HG03135 (cell line): ENCODE measurements around the gene TMEM59.
A peak's percentile ranks its signal among the peaks of the same experiment; 100 is the strongest.
"Not testable (repeated sequence)": the region's sequence is repeated elsewhere in the genome, so short reads cannot be mapped to it uniquely, and the experiment has no call there.

ENCODE experiments used
- ATAC-seq: cut with Tn5 transposase; IDR thresholded peaks from one replicate; pipeline ENCODE4 v1.9.1; 2021; ENCODE audit warnings: mild to moderate bottlenecking, moderate library complexity; ENCODE audit not compliant: unreplicated experiment

Gene TMEM59

DNA sequence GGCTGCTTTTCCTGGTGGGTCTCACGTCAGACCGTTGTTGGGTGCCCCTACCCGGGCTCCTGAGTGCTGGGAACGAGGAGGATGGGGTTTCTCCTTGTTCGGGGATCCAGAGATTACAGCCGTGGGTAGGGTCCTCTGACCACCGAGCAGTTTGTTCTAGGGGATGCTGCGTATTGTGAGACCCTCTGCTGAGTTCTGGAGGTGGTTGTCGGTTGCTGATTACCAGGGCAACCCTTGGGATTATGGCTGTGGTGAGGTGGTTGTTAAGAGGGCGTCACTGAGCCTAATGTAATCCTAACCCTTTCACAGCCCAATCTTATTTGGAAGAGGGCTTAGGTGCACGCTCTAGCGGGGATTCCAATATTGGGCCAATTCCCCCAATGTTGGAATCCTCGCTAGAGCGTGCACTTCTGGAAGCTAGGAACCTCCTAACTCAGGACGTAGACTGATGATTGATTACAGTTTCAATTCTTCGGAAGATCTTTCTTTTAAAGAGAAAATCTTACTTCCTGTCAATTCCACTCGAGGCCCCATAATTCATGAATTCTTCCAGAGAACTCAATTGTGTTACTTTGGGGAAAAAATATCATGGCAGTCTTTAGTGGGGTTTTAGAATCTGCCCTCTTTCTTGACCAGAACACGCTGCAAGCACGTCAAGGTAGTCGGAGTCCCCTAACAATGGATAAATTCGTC, 887 bp upstream of the TMEM59 start:
- peak; percentile 1 for ATAC-seq

DNA sequence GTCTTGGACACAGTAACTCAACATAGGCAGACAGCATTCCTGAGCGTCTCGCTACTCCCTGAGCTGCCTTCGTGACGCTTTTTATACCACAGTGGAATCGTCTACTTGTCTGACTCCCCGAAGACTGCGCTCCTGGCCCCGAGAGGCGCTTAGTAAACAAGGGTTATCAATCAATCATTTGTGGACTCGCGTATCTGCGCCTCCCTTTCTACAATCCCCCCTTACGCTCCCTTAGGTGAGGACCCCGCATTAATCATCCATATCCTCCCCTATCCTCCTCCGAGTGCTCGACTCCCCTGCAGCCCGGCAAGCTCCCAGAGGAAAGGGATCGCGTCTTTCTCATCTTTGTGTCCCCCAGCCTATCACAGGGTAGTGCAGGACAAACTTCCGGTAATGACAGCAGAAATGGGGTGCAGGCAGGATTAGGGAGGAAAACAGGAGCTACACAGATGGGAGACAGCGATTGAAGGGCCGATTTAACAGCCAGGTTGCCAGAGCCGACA, 522 bp downstream of the TMEM59 start:
- ATAC-seq, result peak; percentile 23

DNA sequence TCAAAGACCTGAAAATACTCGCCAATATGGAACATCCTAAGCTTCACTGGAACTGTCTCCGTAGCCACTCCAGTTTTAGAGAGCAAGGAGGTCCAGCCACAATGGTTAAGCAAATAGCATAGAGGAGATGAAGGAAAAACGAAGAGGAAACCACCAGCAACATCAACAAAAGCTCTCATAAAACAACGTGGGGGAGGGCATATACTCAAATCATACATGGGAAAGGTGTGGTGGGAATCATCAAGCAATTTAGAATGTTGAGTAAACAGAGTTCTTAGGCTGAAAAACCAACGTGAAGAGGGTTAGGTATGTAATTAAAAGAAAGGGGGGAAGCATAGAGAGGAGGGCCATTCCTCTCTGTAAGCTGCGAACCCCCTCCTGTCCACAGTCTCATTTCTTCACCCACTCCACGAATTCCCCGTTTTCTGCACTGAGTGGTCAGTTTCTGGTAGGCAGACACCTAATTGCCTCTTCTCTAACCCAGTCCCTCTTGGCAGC, 1.0 kb downstream of the TMEM59 start:
- no peak for ATAC-seq

DNA sequence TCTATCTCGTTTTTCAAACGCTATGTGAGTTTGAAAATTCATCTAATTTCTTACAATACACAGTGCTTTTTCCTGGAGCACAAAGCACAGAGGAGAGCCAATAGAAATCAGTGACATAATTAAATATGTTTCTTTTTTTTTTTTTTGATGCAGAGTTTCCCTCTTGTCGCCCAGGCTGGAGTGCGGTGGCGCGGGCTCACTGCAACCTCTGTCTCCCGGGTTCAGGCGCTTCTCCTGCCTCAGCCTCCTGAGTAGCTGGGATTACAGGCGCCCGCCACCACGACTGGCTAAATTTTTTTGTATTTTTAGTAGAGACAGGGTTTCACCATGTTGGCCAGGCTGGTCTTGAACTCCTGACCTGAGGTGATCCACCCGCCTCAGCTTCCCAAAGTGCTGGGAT, 2.6 kb downstream of the TMEM59 start:
- ATAC-seq, result not testable (repeated sequence)

DNA sequence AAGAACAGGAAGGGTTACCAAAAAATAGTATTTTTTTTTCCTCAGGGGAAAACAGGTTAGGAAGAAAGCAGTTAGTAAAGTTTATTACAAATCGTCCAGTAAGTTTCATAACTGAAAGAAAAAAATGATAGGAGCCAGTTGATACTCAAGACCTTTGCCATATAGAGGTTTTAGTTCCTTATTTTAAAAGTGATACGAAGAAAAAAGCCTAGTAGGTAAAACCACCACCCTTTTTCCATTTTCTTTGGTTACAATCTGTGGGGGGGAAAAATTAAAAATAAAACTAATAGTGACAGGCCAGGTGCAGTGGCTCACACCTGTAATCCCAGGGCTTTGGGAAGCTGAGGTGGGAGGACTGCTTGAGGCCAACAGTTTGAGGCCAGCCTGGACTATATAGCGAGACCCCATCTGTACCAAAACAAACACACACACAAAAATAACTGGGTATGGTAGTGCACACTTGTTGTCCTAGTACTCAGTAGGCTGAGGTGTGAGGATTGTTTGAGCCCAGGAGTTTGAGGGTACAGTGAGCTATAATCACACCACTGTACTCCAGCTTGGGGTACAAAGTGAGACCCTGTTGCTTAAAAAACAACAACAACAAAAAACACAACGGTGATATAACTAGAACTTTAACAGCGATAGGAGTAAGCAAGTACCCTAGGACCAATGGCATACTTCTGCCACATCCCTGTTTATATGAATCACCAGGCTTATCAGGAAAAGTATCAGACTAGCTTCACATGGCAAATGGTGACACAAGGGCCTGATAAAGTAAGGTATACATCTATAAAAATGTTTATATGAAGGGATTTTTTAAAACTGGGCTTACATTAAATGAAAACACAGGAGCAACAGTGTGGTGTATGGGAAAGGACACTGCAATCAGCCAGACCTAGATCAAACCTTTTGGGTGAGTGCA, 5.4 kb downstream of the TMEM59 start:
- no peak for ATAC-seq

DNA sequence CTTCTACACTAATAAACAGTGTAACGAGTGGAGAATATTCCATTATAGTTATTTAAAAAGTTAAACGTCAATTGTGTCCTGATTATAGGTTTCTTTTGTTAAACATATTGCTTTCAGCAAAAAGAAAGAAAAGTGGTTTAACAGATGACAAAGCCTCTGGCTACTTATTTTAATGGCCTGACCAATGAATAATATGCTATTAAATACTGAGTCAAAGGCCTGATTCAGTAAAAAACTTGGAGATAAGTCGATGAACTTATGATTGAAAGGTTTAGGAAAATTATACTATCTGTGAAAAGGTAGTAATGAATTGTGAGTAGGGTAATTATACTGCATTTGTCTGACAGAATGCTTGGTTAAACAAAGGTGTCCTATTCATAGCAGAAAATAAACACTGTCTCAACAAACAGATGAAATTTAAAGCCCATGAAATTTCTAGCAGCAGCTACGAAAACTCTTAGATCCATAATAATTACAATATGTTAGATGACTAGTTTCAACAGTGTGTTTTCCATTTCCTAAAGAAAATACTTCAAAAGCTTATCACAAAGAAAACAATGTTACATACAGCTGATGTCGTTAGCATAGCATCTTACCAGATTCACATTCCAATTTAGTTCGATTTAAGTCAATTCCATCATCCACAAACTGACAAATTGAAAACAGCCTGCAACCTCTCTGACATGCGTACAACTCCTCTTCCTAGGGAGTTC, 6.2 kb downstream of the TMEM59 start:
- ATAC-seq, result no peak

DNA sequence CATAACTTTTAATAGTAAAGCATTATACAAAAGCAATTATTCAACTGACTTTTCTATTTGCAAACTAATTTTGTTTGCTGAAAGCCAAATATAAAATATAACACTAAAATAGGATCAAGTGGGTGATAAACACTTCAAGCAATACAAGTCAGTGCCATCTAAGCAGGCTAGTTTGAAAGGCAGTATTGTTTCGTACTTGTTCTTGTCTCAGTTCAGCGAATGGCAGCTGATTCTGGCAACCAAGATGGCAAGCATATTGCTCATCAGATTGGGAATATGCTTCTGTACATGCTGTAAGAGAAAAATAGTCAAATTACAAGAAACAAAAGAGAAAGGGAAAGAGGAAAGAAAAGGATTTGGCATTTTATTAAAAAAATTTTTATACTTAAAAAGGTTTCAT, 7.5 kb downstream of the TMEM59 start:
- no peak for ATAC-seq

DNA sequence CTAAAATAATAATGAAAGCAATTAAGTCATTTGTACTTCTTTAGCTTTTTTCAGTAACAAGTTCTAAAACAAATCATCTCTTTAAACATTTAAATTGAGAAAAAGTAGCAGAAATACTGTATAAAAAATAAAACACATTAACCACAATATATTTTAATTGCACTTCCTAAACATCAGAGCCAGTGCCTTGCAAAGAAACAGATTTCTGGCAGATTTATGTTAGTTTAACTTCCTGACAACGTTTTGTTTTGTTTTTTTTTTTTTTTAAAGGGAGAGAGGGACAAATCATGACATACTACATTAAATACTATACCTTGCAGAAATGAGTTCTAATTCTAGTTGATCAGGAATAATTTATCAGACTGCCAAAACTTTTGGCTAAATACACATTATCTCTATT, 11.2 kb downstream of the TMEM59 start:
- no peak for ATAC-seq

DNA sequence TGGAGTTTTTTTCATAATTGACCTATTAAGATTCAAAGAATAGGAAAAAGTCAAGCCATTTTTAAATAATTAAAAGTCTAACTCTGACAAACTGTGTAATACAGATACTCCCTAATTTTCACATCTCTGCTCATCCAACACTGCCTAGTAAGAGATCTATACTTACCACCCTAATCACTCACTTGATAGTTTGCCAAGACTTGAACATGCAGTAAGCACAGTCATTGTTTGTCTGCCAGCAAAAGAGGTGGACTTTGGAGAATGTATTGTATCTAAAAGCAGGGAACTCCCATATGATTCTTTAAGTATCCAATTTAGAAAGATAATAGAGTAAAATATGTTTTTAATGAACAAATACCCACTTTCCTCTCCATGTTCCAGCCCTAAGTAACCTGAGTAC, 15.5 kb downstream of the TMEM59 start:
- ATAC-seq, result no peak

DNA sequence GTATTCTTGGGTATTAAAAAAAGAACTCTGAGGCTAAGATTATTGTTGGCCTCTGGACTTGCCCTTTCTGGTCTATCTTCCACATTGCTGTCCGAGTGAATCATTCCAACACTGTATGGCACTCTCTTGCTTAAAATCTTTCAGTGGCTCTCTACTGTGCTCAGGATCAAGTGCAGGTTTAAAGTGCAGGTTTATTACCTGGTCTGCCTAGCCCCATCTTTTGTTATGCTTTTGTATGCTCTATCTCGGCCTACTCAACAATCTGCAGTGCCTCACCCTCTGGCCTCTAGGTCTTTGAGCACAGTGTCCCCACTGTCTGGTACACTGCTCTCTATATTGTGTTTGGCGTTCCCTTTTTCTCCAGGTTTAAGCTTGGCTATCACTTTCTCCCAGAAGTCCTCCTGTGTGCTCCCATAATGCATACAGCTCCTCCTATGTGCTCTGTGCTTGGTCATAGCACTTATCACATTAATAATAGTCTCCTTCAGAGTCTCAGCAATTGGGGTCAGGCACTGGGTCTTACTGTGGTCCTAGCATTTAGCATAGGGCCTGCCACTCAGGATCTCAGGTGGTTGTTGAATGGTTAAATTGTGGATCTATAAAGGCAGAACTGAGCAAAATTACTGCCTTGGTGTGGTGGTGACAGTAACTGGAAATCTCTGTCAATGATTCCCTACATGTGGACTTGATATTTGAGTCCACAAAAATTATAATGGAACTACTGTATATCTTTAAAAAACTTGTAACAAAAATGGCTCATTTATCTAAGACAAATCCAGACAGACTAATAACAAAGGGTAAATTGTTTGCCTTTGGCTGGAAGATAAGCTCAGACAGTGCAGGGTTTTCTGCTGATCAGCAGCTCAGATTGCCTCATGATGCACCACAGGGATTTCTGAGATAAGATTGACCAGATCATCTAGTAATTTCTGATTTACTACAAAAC, 24.4 kb downstream of the TMEM59 start:
- no peak for ATAC-seq

DNA sequence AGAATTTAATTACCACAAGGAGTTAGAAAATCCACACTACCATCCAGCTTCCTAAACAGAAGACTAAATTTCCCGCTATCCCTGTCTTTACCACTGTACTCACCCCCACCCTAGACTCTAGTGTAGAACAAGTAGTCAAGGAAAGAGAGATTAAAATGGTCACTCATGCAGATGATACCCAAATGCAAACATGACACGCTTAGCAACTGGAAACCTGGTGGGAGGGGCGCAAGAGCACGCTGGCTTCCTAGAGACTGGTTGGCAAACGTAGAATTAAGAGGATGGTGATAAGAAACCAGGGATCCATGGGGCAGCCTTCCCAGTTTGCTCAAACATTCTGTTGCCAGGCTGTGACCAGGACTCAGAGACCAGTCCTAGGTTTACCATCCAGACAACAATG, 25.2 kb downstream of the TMEM59 start:
- no peak for ATAC-seq

DNA sequence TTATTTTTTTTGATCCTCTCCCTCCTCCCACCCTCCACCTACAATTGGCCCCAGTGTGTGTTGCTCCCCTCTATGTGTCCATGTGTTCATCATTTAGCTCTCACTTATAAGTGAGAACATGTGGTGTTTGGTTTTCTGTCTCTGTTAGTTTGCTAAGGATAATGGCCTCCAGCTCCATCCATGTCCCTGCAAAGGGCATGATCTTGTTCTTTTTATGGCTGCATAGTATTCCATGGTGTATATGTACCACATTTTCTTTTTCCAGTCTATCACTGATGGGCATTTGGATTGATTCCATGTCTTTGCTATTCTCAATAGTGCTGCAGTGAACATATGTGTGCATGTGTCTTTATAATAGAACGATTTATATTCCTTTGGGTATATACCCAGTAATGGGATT, 28.2 kb downstream of the TMEM59 start:
- ATAC-seq, result not testable (repeated sequence)

DNA sequence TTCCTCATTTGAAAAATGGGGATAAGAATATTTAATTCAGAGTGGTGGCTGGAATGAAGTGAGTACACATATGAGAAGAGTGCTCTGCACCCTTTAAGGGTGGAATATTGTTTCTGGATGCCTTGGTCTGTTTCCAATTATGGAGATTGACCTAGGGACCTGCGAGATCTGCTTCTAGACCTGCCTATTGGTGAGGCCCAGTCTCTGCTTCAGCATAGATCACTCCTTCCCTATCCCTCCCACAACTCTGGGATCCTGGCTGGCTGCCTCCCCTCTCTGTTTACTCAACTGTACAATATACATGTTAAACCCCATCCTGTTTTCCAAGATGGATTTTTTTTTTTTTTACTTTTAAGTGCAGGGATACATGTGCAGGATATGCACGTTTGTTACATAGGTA, 28.6 kb downstream of the TMEM59 start:
- no peak for ATAC-seq

DNA sequence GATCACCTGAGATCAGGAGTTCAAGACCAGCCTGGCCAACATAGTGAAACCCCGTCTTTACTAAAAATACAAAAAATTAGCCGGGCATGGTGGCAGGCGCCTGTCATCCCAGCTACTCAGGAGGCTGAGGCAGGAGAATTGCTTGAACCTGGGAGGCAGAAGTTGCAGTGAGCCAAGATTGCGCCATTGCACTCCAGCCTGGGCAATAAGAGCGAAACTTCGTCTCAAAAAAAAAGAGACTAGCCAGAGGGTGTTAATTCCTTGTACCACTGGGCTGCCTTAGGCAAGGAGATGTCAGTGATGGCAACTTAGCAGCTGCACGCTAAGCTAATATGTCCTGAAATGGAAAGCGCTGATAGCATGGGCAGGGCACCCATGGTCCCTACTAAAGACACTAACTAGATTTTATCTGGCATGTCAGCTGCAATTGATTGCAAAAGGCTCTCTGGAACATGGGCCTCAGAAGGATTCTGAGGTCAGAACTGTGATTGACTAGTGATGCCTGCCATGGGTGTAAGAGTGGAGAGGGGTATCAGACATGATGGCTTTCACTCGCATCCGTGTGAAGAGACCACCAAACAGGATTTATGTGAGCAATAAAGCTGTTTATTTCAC, 33.3 kb downstream of the TMEM59 start:
- not testable (repeated sequence) for ATAC-seq

DNA sequence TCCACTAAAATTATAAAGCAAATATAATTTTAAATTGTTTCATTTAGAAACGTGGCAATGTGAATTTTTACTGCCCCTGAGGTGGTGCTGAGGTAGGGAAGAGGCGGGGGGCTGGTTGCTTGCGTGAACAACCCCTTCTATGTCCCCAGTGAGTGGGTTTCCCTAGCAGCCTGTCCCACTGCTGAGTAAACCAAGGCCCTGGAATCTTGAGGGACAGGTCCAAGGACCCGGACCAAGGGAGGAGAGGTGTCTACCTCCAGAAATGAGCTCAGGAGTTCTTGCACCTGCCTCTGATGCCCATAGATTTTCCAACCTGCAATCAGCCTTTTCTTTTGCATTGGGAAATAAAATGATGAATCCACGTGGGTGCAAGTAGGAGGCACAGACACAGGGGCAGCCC, 34.4 kb downstream of the TMEM59 start:
- no peak for ATAC-seq

DNA sequence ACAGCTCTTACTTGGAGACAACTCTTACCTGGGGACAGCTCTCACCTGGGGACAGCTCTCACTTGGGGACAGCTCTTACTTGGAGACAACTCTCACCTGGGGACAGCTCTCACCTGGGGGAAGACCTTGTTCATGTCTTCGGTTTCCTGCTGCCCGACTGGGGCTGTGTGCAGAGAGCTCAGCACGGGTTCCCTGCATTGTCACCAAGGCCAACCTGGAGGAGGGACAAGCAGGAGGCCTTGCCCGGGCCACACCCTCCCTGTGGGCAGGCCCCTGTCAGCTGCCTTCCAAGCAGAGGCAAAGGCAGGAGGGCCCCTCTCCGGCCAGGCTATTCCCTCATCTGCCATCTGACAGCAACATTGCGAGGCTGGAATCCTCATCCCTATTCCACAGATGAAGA, 35.0 kb downstream of the TMEM59 start, which contains the start of gene LDLRAD1:
LDLRAD1 (minus strand) TSS at position 208 of the 400 bp plus-strand sequence; CDS start at position 134, 74 bp downstream.
- ATAC-seq, result no peak

DNA sequence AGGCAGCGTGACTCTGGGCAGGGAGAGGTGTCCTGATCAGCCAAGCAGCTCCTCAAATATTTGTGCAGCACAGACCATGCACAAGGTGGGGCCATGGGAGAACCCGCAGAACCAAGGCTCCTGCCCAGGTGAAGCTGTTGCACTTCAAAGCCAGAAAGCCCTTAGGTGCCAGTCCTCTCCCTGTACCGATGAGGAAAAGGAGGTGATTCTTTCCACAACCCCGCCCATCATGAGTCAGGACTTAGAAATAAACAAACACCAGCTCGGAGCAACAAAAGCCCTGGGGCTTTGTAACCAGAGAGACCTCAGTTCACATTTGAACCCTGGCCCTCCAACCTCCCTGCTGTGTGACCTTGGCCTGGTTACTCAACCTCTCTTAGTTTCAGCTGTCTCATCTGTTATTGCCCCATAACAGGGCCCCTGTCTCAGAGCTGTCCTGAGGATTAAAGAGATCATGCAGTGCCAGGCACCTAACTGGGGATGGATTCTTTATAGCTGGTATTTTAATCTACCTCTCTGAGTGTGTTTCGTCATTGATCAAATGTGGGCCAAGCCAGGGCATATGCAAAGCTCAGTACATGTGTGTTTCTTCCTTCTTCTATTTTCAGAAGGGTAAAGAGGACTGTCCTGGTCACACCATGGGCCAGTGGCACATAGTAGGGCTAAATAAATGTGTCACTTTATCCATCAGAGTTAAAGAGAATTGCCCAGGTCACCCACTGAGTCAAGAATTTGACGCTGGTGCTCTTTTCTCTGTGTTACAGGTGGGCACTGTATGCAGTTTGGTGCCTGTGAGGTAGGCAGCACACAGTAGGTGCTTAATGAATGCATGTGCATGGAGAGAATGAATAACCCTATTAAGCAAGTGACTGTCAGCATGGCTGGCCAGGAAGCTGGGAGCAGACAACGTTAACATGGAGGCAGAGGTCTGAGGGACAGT, 36.4 kb downstream of the TMEM59 start:
- no peak for ATAC-seq

DNA sequence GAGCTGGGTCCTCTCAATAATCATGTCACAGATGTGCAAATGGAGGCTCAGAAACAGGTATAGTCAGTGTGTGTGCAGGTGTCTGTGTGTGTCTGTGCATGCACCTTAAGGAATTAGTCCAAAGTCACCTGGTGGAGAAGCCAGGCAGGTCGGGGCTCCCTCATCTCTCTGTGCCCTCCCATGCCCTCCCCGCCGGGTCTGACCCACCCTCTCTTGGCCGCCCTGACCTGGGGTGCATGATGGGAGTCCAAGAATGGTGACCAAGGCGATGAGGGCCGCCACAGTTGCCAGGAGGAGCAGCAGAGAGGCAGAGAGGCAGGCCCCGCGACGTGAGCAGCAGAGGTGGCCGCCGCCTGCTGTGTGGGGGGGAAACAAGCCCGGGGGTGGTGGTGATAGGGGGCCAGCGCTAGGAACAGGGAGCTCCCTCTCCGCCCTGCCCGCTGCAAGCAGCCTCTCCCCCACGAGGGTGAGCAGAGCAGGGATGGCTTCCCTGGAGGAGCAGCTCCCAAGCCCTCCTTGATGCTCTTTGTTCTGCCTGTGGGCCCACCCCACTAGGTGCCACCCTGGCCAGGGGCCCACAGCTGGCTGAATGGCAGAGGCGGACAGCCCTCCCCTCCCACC, 38.9 kb downstream of the TMEM59 start:
- no peak for ATAC-seq
